Activated CD4-positive, alpha-beta T cell treated with anti-CD3 and anti-CD28 coated beads, Interleukin-10, Interleukin-2, amounts not matched to agents 100 ng/mL and 50 ng/mL, durations not matched to agents 16 hours and 8 hours (primary cell): ENCODE data around the gene LCE2D.
"Not testable (repeated sequence)": the region's sequence is repeated elsewhere in the genome, so short reads cannot be mapped to it uniquely, and the experiment has no call there.

Experiments used
- DNase-seq: peaks from one replicate; pipeline ENCODE4 v3.0.0-alpha.2; 2020

The LCE2D gene

GRCh38 chr1:152663098-152663497, at the start of gene LCE2D:
TSS of gene LCE2D (plus strand) at chr1:152663380. CDS start at chr1:152664106, 726 bp downstream.
- no peak for DNase-seq

GRCh38 chr1:152613511-152613910, 49.7 kb upstream of the LCE2D start, which contains the start of gene LCE3B:
TSS of gene LCE3B (plus strand) at chr1:152613811. CDS start at chr1:152613811, 0 bp downstream.
- no peak for DNase-seq

- no peak for DNase-seq
Measured at GRCh38 chr1:152621993-152622392, 41.2 kb upstream of the LCE2D start.

- DNase-seq: peak; percentile 54
Measured at GRCh38 chr1:152622803-152623202, 40.4 kb upstream of the LCE2D start, which contains the start of gene LCE3A. TSS of gene LCE3A (minus strand) at chr1:152623103. CDS start at chr1:152623103, 0 bp downstream.

GRCh38 chr1:152623203-152623844, 39.9 kb upstream of the LCE2D start:
- DNase-seq: peak; percentile 55

- no peak for DNase-seq
Measured at GRCh38 chr1:152626744-152627143, 36.4 kb upstream of the LCE2D start.

- DNase-seq: no peak
Measured at GRCh38 chr1:152630596-152630995, 32.6 kb upstream of the LCE2D start.

- DNase-seq: no peak
Measured at GRCh38 chr1:152640351-152640750, 22.8 kb upstream of the LCE2D start.

- DNase-seq: no peak
Measured at GRCh38 chr1:152643945-152644344, 19.2 kb upstream of the LCE2D start.

- DNase-seq: no peak
Measured at GRCh38 chr1:152645146-152645545, 18.0 kb upstream of the LCE2D start.

GRCh38 chr1:152646656-152647055, 16.5 kb upstream of the LCE2D start:
- DNase-seq: no peak

- peak; percentile 76 for DNase-seq
Measured at GRCh38 chr1:152654110-152654509, 9.1 kb upstream of the LCE2D start.

- no peak for DNase-seq
Measured at GRCh38 chr1:152656459-152656858, 6.7 kb upstream of the LCE2D start.

- DNase-seq: no peak
Measured at GRCh38 chr1:152657677-152658076, 5.5 kb upstream of the LCE2D start.

GRCh38 chr1:152658649-152659048, 4.5 kb upstream of the LCE2D start:
- DNase-seq: no peak

GRCh38 chr1:152666171-152666570, 3.0 kb downstream of the LCE2D start:
- not testable (repeated sequence) for DNase-seq

GRCh38 chr1:152667648-152668047, 4.5 kb downstream of the LCE2D start:
- DNase-seq: no peak

- no peak for DNase-seq
Measured at GRCh38 chr1:152673016-152673415, 9.8 kb downstream of the LCE2D start.

GRCh38 chr1:152674983-152675382, 11.8 kb downstream of the LCE2D start, which contains the start of gene LCE2C:
TSS of gene LCE2C (plus strand) at chr1:152675279. CDS start at chr1:152676016, 737 bp downstream.
- DNase-seq: not testable (repeated sequence)

GRCh38 chr1:152679459-152679858, 16.3 kb downstream of the LCE2D start:
- no peak for DNase-seq

GRCh38 chr1:152681616-152682015, 18.4 kb downstream of the LCE2D start:
- DNase-seq: no peak

GRCh38 chr1:152683846-152684245, 20.7 kb downstream of the LCE2D start:
- DNase-seq: no peak

GRCh38 chr1:152685823-152686222, 22.6 kb downstream of the LCE2D start, which contains the start of gene LCE2B:
TSS of gene LCE2B (plus strand) at chr1:152686123. CDS start at chr1:152686844, 721 bp downstream.
- DNase-seq: not testable (repeated sequence)

GRCh38 chr1:152697701-152698600, 34.8 kb downstream of the LCE2D start, which contains the start of gene LCE2A:
TSS of gene LCE2A (plus strand) at chr1:152698345. CDS start at chr1:152698902, 557 bp downstream.
- DNase-seq: no peak
